GM12864 (cell line): Measurements from ENCODE around the gene MMP15.

Experiments used
- DNase-seq: peaks from one replicate; pipeline ENCODE4 v3.0.0-alpha.2; 2011; ENCODE audit warnings: low read depth
- H3K4me3 ChIP-seq: 2 replicates; pipeline ENCODE4 v1.5.1; 2011; ENCODE audit warnings: mild to moderate bottlenecking, low read depth, low read length, control low read depth
- TF ChIP-seq, protein P1 (sequence below): IDR thresholded peaks from 2 replicates; pipeline ENCODE4 v1.5.1; 2011; ENCODE audit warnings: low read depth, mild to moderate bottlenecking, moderate library complexity, low read length, control low read depth, inconsistent platforms; ENCODE audit errors: missing control alignments

The MMP15 gene

DNA sequence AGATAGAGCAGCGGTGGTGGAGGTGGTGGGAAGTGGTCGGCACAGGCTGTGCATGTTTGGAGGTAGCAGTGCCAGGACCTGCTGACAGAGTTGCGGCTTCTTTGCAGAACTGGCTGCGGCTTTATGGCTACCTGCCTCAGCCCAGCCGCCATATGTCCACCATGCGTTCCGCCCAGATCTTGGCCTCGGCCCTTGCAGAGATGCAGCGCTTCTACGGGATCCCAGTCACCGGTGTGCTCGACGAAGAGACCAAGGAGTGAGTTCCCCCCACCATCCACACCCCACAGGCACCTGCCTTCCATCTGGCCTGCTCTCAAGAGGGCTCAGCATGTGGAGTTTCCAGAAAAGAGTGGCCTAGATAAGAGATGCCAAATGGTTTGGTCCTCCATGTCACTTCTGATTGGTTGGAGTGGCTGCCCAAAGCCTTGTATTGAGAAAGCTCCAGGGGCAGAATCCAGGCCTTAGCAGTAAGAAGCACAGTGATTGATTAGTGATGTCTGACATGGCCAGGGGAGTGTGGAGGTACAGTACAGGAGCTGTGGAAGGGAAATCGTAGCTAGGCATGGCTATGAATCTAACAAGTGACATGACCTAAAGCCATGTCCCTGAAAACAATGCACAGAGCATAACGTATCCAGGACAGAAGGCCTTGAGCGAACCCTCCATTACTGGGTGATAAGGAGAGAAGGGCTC lies 12.0 kb downstream of the MMP15 start:
- TF ChIP-seq, protein P1, sequence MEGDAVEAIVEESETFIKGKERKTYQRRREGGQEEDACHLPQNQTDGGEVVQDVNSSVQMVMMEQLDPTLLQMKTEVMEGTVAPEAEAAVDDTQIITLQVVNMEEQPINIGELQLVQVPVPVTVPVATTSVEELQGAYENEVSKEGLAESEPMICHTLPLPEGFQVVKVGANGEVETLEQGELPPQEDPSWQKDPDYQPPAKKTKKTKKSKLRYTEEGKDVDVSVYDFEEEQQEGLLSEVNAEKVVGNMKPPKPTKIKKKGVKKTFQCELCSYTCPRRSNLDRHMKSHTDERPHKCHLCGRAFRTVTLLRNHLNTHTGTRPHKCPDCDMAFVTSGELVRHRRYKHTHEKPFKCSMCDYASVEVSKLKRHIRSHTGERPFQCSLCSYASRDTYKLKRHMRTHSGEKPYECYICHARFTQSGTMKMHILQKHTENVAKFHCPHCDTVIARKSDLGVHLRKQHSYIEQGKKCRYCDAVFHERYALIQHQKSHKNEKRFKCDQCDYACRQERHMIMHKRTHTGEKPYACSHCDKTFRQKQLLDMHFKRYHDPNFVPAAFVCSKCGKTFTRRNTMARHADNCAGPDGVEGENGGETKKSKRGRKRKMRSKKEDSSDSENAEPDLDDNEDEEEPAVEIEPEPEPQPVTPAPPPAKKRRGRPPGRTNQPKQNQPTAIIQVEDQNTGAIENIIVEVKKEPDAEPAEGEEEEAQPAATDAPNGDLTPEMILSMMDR, result no peak
- H3K4me3 ChIP-seq, result no peak overlapping the region
- no peak for DNase-seq

DNA sequence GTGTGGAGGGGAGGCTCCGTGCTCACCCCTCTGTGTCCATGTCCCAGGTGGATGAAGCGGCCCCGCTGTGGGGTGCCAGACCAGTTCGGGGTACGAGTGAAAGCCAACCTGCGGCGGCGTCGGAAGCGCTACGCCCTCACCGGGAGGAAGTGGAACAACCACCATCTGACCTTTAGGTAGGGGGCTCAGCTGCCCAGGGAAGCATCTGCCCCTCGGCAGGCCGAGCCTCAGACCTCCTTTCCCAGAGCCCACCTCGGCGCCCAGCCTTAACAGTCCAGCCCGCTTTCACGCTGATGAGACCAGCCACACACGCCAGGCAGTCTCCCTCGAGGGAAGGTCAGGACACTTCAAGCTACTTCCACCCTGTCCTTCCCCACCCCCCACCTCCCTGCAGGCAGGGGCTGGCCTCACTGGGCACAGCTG lies 12.7 kb downstream of the MMP15 start:
- TF ChIP-seq, protein P1, result no peak
- no peak for DNase-seq
- H3K4me3 ChIP-seq, result no peak overlapping the region

DNA sequence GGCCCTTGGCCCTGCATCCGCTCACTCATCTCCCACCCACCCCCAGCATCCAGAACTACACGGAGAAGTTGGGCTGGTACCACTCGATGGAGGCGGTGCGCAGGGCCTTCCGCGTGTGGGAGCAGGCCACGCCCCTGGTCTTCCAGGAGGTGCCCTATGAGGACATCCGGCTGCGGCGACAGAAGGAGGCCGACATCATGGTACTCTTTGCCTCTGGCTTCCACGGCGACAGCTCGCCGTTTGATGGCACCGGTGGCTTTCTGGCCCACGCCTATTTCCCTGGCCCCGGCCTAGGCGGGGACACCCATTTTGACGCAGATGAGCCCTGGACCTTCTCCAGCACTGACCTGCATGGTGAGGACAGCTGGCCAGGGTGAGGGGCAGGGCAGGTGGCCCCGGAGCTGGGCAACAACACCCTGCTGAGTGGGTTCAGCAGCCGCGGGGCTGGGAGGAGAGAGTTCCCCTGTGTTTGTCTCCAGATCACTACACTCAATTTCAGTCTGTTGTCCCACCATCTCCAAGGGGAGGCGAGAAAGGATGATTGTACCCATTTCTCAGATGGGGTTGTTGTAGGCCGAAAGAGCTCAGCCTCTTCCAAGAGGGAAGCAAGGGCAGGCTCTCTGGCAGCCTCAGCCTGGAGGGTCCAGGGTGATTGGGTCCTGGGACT lies 14.4 kb downstream of the MMP15 start:
- no peak for DNase-seq

DNA sequence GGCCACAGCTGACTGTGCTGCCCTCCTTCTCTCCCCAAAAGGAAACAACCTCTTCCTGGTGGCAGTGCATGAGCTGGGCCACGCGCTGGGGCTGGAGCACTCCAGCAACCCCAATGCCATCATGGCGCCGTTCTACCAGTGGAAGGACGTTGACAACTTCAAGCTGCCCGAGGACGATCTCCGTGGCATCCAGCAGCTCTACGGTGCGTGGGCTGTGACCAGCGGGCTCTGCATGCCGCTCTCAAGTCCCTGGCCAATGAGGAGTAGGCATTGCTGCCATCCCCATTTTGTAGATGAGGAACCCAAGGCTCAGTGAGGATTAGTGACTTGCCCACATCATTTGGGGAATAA lies 14.9 kb downstream of the MMP15 start:
- TF ChIP-seq, protein P1, result no peak
- H3K4me3 ChIP-seq, result no peak overlapping the region
- no peak for DNase-seq

More for the DNA sequence above, 14.4 kb downstream of the MMP15 start:
- H3K4me3 ChIP-seq, result no peak overlapping the region
- TF ChIP-seq, protein P1, result no peak

DNA sequence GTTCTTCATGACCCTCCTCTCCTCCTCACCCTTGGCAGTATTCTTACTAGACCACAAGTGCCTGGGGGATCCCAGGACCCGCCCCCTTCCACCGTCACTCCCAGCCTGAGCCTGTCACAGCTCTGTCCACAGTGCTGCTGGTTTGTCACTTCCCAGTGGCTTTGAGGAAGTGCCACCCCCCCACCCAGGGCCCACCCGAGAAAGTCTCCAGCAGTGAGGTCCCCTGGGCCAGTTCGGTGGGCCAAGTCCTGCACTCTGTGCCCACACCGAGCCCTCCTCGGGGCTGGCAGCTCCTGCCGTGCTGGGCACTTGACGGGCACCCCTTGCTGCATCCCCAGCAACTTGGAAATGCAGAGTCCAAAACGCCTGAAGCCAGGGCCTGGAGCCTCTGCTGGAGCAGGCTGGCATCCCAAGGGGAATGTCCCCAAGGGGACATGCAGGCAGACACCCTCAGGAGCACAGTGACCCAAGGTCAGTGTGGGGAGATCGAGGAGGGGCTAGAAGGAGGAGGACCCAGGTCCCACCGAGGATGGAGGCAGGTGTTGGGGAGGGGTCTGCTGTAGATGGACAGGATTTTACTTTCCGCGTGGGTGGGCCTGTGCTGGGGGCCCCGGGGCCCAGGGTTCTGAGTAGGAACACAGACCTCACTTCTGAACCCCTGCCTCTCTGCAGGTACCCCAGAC lies 15.5 kb downstream of the MMP15 start:
- no peak for DNase-seq
- H3K4me3 ChIP-seq, result no peak overlapping the region
- TF ChIP-seq, protein P1, result no peak

DNA sequence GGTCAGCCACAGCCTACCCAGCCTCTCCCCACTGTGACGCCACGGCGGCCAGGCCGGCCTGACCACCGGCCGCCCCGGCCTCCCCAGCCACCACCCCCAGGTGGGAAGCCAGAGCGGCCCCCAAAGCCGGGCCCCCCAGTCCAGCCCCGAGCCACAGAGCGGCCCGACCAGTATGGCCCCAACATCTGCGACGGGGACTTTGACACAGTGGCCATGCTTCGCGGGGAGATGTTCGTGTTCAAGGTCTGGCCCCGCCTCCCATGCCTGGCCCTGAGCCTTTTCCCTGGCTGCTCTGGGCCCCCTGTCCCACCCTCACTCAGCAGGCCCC lies 16.0 kb downstream of the MMP15 start:
- no peak overlapping the region for H3K4me3 ChIP-seq
- TF ChIP-seq, protein P1, result no peak
- DNase-seq, result no peak
